Smooth muscle cell of the brain vasculature (primary cell): ENCODE data around the gene RASGRF1.
A peak's percentile ranks its signal among the peaks of the same experiment; 100 is the strongest.

Source experiments
- DNase-seq: peaks from one replicate; pipeline ENCODE4 v3.0.0-alpha.2; 2012; ENCODE audit warnings: low read depth, low spot score

RASGRF1 gene

DNA sequence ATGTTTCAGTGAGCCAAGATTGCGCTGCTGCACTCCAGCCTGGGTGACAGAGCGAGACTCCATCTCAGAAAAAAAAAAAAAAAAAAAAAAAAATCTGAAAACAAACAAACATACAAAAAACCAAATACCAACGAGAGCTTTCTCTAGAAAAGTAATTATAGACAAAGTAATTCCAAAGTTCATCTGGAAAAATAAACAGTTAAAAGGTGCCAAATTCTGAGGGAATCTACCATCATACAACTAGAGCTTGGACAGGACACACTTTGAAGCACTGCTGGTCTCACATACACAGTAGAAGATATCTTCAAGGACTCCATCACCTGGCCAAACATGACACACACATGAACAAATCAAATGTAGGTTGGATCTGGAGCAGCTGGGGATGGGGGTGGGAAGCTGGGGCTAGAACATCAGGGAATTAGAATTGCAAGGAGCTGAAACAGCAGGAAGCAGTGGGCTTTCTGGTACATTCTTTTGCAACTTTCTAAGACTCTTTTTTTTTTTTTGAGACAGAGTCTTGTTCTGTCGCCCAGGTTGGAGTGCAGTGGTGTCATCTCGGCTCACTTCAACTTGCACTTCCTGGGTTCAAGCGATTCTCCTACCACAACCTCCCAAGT is 104.6 kb downstream of the RASGRF1 start:
- DNase-seq: no peak

DNA sequence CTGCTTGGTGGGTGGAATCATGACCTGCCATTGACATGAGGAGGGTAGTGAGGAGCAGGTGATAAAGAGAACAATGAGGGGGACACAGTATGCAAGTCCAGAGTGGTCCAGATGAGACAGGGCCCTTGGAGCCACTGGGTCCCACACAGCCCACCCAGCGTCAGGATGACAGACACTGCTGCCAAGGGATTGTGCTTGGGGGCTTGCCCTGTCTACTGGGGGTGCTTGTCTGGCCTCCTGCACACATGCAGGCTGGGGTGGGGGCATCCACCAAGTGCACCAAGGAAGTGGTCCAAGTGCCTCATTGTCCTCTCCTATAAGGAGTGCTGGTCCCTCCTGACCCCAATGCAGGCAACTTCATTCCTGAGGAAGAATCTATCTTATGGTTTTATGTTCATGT is 106.5 kb downstream of the RASGRF1 start:
- DNase-seq: no peak

GRCh38 chr15:78983146-78983918 is 107.2 kb downstream of the RASGRF1 start:
- no peak for DNase-seq

DNA sequence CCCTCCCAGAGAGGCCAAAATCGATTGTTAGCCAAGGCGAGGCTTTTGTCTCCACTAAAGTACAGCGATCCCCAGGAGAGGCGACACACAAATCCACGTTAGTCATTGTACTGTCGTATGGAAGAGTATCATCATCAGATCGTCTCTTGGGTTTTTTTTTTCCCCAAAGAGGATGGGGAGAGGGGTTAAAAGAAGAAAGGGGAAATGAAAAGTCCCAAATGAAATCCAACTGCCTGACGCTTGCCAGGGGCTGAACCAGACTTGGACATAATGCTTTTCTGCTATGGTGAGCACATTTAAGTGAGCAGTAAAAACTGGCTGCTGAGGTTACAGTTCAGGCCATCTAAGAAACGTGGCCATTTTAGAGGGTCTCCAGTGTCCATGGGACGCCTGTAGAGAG is 107.8 kb downstream of the RASGRF1 start:
- DNase-seq: no peak

- DNase-seq: no peak
Measured at GRCh38 chr15:78981532-78982313, 108.9 kb downstream of the RASGRF1 start.

- peak; percentile 44 for DNase-seq
Measured at GRCh38 chr15:78979456-78980320, 110.9 kb downstream of the RASGRF1 start.

- DNase-seq: no peak
Measured at GRCh38 chr15:78978601-78979179, 111.9 kb downstream of the RASGRF1 start.

DNA sequence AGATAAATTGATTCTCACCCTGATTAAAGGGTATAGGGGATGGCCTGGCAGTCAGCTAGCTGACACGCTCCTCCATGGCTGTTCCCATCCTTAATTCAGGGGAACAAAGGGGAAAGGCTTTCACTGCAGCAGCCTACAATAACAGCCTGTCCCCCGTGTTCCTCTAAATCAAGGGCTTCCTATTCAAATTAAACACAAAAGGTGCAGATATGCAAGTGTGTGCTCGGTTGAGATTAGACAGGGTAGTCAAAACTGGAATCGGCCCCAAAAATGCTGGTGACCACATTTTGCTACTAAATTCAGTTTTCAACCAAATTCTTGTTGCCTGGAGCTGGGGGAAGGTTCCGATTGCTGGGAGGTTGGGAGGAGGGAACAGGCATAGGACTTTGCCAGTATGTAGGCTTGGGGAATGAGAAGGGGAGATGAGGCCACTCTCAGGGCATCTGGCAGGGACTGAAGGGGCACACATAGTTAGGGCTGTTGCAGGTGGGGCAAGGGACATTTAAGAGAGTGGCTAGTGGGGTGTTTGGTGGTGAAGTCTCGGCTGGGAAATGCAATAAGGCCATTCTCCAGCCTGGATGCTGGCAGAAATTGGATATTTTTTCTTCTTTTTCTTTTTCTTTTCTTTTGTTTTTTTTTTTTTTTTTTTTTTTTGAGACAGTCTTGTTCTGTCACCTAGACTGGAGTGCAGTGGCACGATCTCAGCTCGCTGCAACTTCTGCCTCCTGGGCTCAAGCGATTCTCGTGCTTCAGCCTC is 112.8 kb downstream of the RASGRF1 start:
- no peak for DNase-seq

- DNase-seq: no peak
Measured at GRCh38 chr15:78977091-78977571, 113.4 kb downstream of the RASGRF1 start.

DNA sequence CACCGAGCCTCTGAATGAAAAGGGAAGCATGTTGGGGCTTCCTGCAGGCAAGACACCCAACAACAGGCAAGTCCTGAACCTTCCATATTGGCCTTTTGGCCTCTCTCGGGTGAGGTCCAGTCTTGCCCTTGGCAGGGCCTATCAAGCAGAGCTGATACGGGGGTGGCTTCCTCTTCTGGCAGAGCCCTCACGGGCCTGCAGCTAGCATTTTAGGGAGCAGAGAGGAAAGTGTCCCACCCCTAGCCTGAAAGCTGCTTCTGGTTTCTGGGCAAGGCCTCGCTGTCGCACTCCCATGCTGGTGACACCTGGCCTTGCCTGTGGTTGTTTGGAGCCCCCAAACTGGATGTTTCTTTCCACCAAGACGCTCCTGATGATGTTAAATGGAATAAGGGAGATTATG is 113.9 kb downstream of the RASGRF1 start:
- DNase-seq: no peak

DNA sequence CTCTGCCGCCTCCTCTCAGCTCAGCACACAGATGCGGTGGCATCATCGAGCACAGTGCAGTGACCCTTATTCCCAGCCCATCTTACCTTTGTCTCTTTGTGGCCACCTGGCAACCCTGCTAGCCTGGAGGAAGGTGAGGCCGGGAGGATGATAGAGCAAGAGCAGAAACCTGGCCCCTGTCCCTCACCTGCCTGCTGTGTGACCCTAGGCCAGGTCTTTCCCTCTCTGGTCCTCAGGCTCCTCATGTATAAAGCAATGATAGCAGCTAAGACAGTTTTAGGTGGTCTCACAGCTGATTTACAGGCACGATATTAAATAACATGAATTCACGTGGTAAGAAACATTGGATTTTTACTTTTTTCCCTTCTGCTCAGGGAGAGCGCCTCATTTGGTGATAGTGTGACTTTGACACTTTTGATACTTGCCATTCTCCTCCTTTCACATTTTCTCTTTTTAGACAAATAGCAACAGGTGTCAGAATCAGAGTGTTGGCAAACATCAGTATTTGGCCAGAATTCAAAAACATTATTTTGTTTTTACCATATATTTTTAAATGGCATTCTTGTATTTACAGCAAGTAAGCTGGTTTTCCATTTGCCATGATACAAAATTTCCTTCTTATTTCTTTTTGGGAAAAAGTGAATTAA is 116.2 kb downstream of the RASGRF1 start:
- DNase-seq: no peak

DNA sequence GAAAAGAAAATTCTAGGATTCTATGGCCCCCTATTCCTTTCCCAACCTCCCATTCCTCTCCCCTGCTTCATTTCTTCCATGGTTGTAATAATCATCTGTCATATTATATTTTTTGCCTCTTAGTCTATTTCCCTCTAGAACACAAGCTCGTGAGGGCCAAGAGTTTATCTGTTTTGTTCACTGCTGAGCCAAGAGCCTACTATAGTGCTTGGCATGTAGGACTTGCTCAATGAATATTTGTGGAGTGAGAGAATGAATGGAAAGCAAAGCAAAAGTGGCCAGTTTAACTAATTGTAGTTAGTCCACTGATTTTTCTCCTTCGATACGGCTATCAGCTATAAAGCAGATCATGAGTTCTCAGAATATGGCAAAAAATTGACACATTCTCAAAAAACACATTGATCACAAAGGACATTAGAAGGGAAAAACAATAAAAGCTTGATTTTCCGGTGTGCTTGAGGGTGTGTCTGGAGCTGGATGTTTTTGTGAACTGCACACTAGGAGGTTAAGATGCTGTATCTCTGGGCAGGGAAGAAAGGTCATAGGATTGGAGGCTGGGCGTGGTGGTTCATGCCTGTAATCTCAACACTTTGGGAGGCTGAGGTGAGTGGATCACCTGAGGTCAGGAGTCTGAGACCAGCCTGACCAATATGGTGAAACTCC is 120.8 kb downstream of the RASGRF1 start:
- DNase-seq: no peak

- DNase-seq: no peak
Measured at GRCh38 chr15:78968539-78969271, 121.9 kb downstream of the RASGRF1 start.

DNA sequence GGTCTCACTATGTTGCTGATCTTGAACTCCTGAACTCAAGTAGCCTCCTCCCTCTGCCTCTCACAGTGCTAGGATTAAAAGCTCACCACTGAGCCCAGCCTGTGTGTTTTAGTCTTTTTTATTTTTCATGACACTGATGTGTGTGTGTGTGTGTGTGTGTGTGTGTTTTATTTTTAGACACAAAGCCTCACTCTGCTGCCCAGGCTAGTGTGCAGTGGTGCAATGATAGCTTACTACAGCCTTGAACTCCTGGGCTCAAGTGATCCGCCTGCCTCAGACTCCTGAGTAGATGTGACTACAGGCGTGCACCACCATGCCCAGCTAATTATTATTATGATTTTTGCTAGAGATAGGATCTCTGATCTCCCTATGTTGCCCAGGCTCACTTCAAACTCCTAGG is 122.5 kb downstream of the RASGRF1 start:
- DNase-seq: no peak

GRCh38 chr15:78960308-78960707 is 130.3 kb downstream of the RASGRF1 start:
- DNase-seq: no peak

DNA sequence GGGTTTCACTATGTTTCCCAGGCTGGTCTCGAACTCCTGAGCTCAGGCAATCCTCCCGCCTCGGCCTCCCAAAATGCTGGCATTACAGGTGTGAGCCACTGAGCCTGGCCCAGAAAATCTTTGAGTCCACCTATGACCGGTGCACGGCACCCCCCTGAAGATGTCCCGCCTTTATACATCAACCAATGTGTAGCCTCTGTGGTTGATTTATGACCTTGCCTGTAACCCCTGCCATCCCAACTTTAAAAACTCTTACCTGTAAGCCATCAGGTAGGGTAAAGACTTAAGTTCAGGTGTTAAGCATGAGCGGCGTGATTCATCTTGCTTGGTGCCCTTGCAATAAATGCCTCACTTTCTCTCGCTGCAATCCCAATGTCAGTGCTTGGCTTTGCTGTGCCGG is 131.2 kb downstream of the RASGRF1 start:
- no peak for DNase-seq

DNA sequence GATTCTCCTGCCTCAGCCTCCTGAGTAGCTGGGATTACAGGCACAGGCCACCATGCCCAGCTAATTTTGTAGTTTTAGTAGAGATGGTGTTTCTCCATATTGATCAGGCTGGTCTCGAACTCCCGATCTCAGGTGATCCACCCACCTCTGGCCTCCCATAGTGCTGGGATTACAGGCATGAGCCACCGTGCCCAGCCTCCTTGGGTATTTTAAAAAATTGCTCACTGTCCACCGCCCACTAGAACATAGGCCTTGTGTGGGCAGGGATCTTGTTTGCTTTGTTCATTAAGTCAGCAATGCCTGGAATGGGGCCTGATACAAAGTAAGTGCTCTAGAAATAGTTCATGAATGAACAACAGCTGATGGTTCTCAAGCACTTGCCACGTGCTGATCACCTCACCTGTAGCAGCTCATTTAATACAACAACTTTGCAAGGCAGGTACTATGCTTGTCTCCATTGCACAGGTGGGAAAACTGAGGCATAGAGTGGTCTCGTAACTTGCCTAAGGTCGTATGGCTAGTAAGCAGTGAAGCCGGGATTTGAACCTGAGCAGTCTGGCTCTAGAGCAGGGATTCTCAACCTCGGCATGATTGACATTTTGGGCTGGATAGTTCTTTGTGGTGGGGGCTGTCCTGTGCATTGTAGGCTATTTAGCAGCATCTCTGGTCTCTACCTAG is 133.0 kb downstream of the RASGRF1 start:
- DNase-seq: no peak

DNA sequence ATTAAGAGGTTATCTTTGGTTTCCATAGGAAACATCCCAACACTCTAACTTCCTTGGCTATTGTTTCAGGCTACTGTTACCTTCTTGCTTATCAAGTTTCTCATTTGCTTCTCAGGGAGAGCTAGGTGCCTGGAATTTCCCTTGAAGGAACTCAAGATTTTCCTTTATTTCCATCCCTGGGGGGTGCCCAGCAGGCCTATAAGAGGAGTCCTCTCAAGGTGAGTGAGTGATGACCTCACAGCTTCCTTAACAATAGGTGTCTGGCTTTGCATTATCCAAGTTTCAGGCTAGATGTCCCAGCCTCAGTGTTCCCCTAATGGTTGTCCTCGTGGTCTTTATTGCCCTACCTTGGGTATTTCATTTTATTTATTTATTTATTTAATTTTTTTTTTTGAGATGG is 133.6 kb downstream of the RASGRF1 start:
- no peak for DNase-seq
